H7 (cell line): Measurements from ENCODE around the gene FAM118A. TPM values are rescaled to one million over a fixed set of nuclear protein-coding genes. Genes with fewer than 3 reads are reported as not detected.
"Not testable (repeated sequence)": the region's sequence is repeated elsewhere in the genome, so short reads cannot be mapped to it uniquely, and the experiment has no call there.

Experiments
- DNase-seq: peaks from one replicate; pipeline ENCODE4 v3.0.0; 2012
- H3K27me3 ChIP-seq: 2 replicates; pipeline ENCODE4 v1.6.0; 2011; ENCODE audit warnings: mild to moderate bottlenecking, low read length; ENCODE audit not compliant: control insufficient read depth, insufficient read depth
- H3K36me3 ChIP-seq: replicated peaks from 2 replicates; pipeline ENCODE4 v1.5.1; 2011; ENCODE audit warnings: low read length; ENCODE audit not compliant: control insufficient read depth, insufficient read depth
- H3K4me3 ChIP-seq: 2 replicates; pipeline ENCODE4 v1.5.1; 2011; ENCODE audit warnings: low read depth, mild to moderate bottlenecking, control low read depth, low read length, moderate library complexity; ENCODE audit not compliant: insufficient read depth
- total RNA-seq: library from RNA; depleted of rRNA; stranded (reverse); fragments of >200 nt; shearing (Covaris generic); gene quantifications from 2 replicates; pipeline ENCODE4 v1.2.3, GENCODE V29; 2014

FAM118A gene
- total RNA-seq, 1 experiment from 2014 or later: 15.7 TPM

- H3K4me3 ChIP-seq: no peak overlapping the region
- H3K27me3 ChIP-seq: no peaks in the 10 kb centered on the region
- DNase-seq: no peak
- no peaks in the 10 kb centered on the region for H3K36me3 ChIP-seq
Observed at GRCh38 chr22:45292731-45293442, 16.8 kb upstream of the FAM118A start.

DNA sequence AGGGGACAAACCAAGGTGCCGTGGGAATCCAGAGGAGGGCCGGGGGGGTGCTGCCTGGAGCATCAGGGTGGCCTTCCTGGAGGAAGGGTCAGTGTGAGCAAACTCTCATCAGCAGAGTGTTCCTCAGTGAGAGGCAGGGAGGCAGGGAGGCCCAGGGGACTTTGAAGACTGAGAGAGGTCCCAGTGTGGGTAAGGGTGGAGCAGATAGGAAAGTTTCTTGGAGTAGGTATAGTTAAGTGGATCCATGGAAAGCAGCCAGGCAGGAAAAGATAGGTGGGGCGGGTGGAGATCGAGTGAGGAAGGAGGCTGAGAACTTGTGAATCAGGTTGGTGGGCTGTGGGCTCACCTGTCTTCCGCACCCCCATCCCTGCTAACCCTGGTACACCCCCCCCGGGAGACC is 15.7 kb upstream of the FAM118A start:
- no peak for DNase-seq
- Histone ChIP-seq H3K4me3 (no peak overlapping the region), H3K36me3 (no peaks in the 10 kb centered on the region), H3K27me3 (no peaks in the 10 kb centered on the region)

- not testable (repeated sequence) for DNase-seq
Observed at GRCh38 chr22:45295004-45295403, 14.7 kb upstream of the FAM118A start.

GRCh38 chr22:45295492-45295891 is 14.2 kb upstream of the FAM118A start:
- H3K27me3 ChIP-seq: no peaks in the 10 kb centered on the region
- no peak for DNase-seq
- no peak overlapping the region for H3K4me3 ChIP-seq
- no peaks in the 10 kb centered on the region for H3K36me3 ChIP-seq

More at GRCh38 chr22:45295004-45295403, 14.7 kb upstream of the FAM118A start:
- not testable (repeated sequence) for H3K4me3 ChIP-seq, H3K27me3 ChIP-seq, H3K36me3 ChIP-seq

- Histone ChIP-seq H3K27me3 (no peaks in the 10 kb centered on the region), H3K4me3 (no peak overlapping the region), H3K36me3 (no peaks in the 10 kb centered on the region)
- DNase-seq: no peak
Observed at GRCh38 chr22:45296628-45297297, 13.0 kb upstream of the FAM118A start.

- H3K36me3 ChIP-seq: no peaks in the 10 kb centered on the region
- no peak overlapping the region for H3K4me3 ChIP-seq
- peak; percentile 57 for DNase-seq
- H3K27me3 ChIP-seq: no peaks in the 10 kb centered on the region
Observed at GRCh38 chr22:45298934-45299505, 10.7 kb upstream of the FAM118A start.

GRCh38 chr22:45302751-45303150 is 7.0 kb upstream of the FAM118A start:
- H3K27me3 ChIP-seq: no peaks in the 10 kb centered on the region; the same call in 1 of the 2 replicates
- no peaks in the 10 kb centered on the region for H3K36me3 ChIP-seq
- DNase-seq: no peak
- H3K4me3 ChIP-seq: no peak overlapping the region

GRCh38 chr22:45303181-45303580 is 6.6 kb upstream of the FAM118A start:
- no peak for DNase-seq
- no peaks in the 10 kb centered on the region for H3K36me3 ChIP-seq
- H3K27me3 ChIP-seq: no peaks in the 10 kb centered on the region; the same call in 1 of the 2 replicates
- H3K4me3 ChIP-seq: no peak overlapping the region

- DNase-seq: no peak
- H3K4me3 ChIP-seq: no peak overlapping the region
- H3K36me3 ChIP-seq: no peaks in the 10 kb centered on the region
- no peaks in the 10 kb centered on the region; the same call in 1 of the 2 replicates for H3K27me3 ChIP-seq
Observed at GRCh38 chr22:45304971-45305370, 4.8 kb upstream of the FAM118A start.

DNA sequence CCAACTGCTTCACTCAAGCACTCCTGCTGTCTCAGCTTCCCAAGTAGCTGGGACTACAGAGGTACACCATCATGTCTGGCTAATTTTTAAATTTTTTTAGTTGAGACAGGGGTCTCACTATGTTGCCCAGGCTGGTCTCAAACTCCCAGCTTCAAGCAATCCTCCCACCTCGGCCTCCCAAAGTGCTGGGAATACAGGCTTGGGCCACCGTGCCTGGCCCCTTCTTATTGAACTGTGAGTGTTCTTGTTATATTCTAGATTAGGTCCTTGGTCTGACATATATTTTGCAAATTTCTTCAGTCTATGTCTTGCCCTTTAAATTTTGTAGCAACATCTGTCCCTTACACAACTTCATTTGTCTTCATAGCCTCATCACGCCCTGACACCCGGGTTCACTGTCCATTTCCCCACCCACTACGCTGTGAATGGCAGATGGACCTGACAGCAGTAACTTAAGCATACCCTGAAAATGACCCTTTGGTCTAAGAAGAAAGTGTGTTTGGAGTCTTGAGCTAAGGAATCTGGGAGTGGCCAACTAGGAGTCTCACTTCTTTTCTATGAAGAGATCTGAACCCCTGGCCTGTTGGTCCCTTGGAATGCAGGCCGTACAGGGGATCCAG is 4.2 kb upstream of the FAM118A start:
- Histone ChIP-seq H3K36me3 (no peaks in the 10 kb centered on the region), H3K27me3 (no peaks in the 10 kb centered on the region; the same call in 1 of the 2 replicates), H3K4me3 (no peak overlapping the region)
- DNase-seq: no peak

DNA sequence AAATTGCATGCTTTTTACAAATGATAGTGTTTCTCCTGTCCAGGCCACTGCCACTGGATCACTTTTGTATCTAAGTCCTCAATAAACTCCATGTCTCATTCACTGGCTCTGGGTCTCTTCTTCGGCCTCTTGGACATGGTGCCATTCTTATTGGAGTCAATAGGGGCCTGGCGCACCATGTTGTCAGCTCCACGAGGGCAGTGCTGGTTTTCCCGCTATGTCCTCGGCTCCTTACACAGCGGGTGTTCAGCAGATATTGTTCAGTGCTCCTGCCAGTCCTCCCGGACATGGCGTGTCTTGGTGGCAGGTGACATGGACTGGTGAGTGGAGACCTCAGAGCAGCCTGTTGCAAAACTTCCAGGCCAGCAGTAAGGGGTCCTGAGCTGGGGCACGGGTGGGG is 3.6 kb upstream of the FAM118A start:
- Histone ChIP-seq H3K27me3 (no peaks in the 10 kb centered on the region; the same call in 1 of the 2 replicates), H3K36me3 (no peaks in the 10 kb centered on the region), H3K4me3 (no peak overlapping the region)
- DNase-seq: no peak

- peak overlapping the region; percentile 52; the same call in 1 of the 2 replicates for H3K4me3 ChIP-seq
- DNase-seq: no peak
- no peaks in the 10 kb centered on the region; the same call in 1 of the 2 replicates for H3K27me3 ChIP-seq
- H3K36me3 ChIP-seq: no peaks in the 10 kb centered on the region
Observed at GRCh38 chr22:45308391-45308956, 1.3 kb upstream of the FAM118A start.

GRCh38 chr22:45308957-45309421 is 745 bp upstream of the FAM118A start:
- peak overlapping the region; percentile 52 for H3K4me3 ChIP-seq
- peak; percentile 60 for DNase-seq

GRCh38 chr22:45310331-45310976 is 720 bp downstream of the FAM118A start:
- no peaks in the 10 kb centered on the region for H3K36me3 ChIP-seq
- peak overlapping the region; percentile 78 for H3K4me3 ChIP-seq
- no peaks in the 10 kb centered on the region; the same call in 1 of the 2 replicates for H3K27me3 ChIP-seq
- peak; percentile 59 for DNase-seq

More at GRCh38 chr22:45308957-45309421, 745 bp upstream of the FAM118A start:
- no peaks in the 10 kb centered on the region for H3K36me3 ChIP-seq
- H3K27me3 ChIP-seq: no peaks in the 10 kb centered on the region; the same call in 1 of the 2 replicates
